ENCODE data around the gene TCF7L1. TPM values are rescaled to one million over a fixed set of nuclear protein-coding genes. Genes with fewer than 3 reads are reported as not detected.
"Not testable (repeated sequence)": the region's sequence is repeated elsewhere in the genome, so short reads cannot be mapped to it uniquely, and the experiment has no call there.

The TCF7L1 gene
- total RNA-seq, 2 donors from 2014 or later, result 3.1 to 4.0 TPM

- DNase-seq (ENCODE audit: low spot score), result no peak
- no peaks in the 10 kb centered on the region for H3K27me3 ChIP-seq
- no peaks in the 10 kb centered on the region for H3K9me3 ChIP-seq
- H3K36me3 ChIP-seq, result peaks cover 64% of the 10 kb centered on the region
- peaks cover 0 to 12% of the 10 kb centered on the region in 2 donors for H3K4me1 ChIP-seq
- no peak overlapping the region for H3K4me3 ChIP-seq
- no peak for TF ChIP-seq CTCF (IDR thresholded peaks at IDR 0.05)
- no peak overlapping the region for H3K27ac ChIP-seq
Measured at GRCh38 chr2:85318222-85319074, 185.3 kb downstream of the TCF7L1 start.

- no peaks in the 10 kb centered on the region for H3K9me3 ChIP-seq
- no peak overlapping the region for H3K4me3 ChIP-seq
- H3K36me3 ChIP-seq, result peaks cover 75% of the 10 kb centered on the region
- no peaks in the 10 kb centered on the region for H3K27me3 ChIP-seq
- no peak for DNase-seq (ENCODE audit: low spot score)
- TF ChIP-seq CTCF (IDR thresholded peaks at IDR 0.05), result no peak
- H3K27ac ChIP-seq, result no peak overlapping the region
- H3K4me1 ChIP-seq, result peaks cover 0 to 26% of the 10 kb centered on the region in 2 donors
Measured at GRCh38 chr2:85319796-85320195, 186.6 kb downstream of the TCF7L1 start.

GRCh38 chr2:85323351-85323987 lies 190.3 kb downstream of the TCF7L1 start:
- no peak for TF ChIP-seq CTCF (IDR thresholded peaks at IDR 0.05)
- Histone ChIP-seq H3K27me3 (no peaks in the 10 kb centered on the region), H3K27ac (no peak overlapping the region), H3K36me3 (peaks cover 56% of the 10 kb centered on the region), H3K9me3 (no peaks in the 10 kb centered on the region), H3K4me1 (peaks cover 0 to 50% of the 10 kb centered on the region in 2 donors), H3K4me3 (no peak overlapping the region)
- DNase-seq (ENCODE audit: low spot score), result no peak

GRCh38 chr2:85323988-85324367 lies 190.8 kb downstream of the TCF7L1 start:
- not testable (repeated sequence) for DNase-seq (ENCODE audit: low spot score); H3K9me3 ChIP-seq; H3K27me3 ChIP-seq; H3K27ac ChIP-seq; H3K4me3 ChIP-seq
- peaks cover 0 to 49% of the 10 kb centered on the region in 2 donors for H3K4me1 ChIP-seq
- H3K36me3 ChIP-seq, result peaks cover 53% of the 10 kb centered on the region

- Histone ChIP-seq H3K4me1 (peaks cover 0 to 49% of the 10 kb centered on the region in 2 donors), H3K27ac (no peak overlapping the region), H3K9me3 (no peaks in the 10 kb centered on the region), H3K27me3 (no peaks in the 10 kb centered on the region), H3K36me3 (peaks cover 48% of the 10 kb centered on the region), H3K4me3 (peak overlapping the region; percentile 9 to 83)
- no peak for DNase-seq (ENCODE audit: low spot score)
- TF ChIP-seq CTCF (IDR thresholded peaks at IDR 0.05), result no peak
Measured at GRCh38 chr2:85324639-85325465, 191.7 kb downstream of the TCF7L1 start.

- no peaks in the 10 kb centered on the region for H3K27me3 ChIP-seq
- H3K4me3 ChIP-seq, result peak overlapping the region; percentile 9 to 83
- peaks cover 0 to 49% of the 10 kb centered on the region in 2 donors for H3K4me1 ChIP-seq
- TF ChIP-seq CTCF (IDR thresholded peaks at IDR 0.05), result no peak
- H3K27ac ChIP-seq, result no peak overlapping the region
- H3K9me3 ChIP-seq, result no peaks in the 10 kb centered on the region
- DNase-seq (ENCODE audit: low spot score), result no peak
- peaks cover 42% of the 10 kb centered on the region for H3K36me3 ChIP-seq
Measured at GRCh38 chr2:85325466-85325811, 192.2 kb downstream of the TCF7L1 start.

Data from right atrium auricular region (tissue), 2 donors.